MM.1S (cell line): ENCODE results near the gene GATA2.

Experiments
- DNase-seq: peaks from one replicate; pipeline ENCODE4 v3.0.0-alpha.2; 2015
- H2AFZ ChIP-seq: fragments of 300-600 bp; sonication (generic); 2 replicates; pipeline ENCODE4 v1.6.0; 2016; ENCODE audit warnings: antibody characterized with exemption, low read length
- H3F3A ChIP-seq: fragments of 300-600 bp; sonication (generic); 2 replicates; pipeline ENCODE4 v1.6.1; 2016; ENCODE audit warnings: mild to moderate bottlenecking, antibody characterized with exemption, low read length, moderate library complexity, mixed read lengths; ENCODE audit not compliant: insufficient read depth
- H3K27ac ChIP-seq: fragments of 300-600 bp; sonication (generic); 2 replicates; pipeline ENCODE4 v1.5.1; 2016; ENCODE audit warnings: mild to moderate bottlenecking, low read length
- H3K27me3 ChIP-seq: fragments of 300-600 bp; sonication (generic); replicated peaks from 2 replicates; pipeline ENCODE4 v1.6.0; 2016; ENCODE audit warnings: low read length; ENCODE audit not compliant: insufficient read depth
- H3K36me3 ChIP-seq: fragments of 300-600 bp; sonication (generic); replicated peaks from 2 replicates; pipeline ENCODE4 v1.6.1; 2016; ENCODE audit warnings: mild to moderate bottlenecking, low read length, mixed read lengths; ENCODE audit not compliant: insufficient read depth
- H3K4me1 ChIP-seq: fragments of 300-600 bp; sonication (generic); 2 replicates; pipeline ENCODE4 v1.6.1; 2016; ENCODE audit warnings: low read length, mixed read lengths
- H3K4me2 ChIP-seq: fragments of 300-600 bp; sonication (generic); 2 replicates; pipeline ENCODE4 v1.6.0; 2016; ENCODE audit warnings: low read depth, low read length
- H3K4me3 ChIP-seq: fragments of 300-600 bp; sonication (generic); 2 replicates; pipeline ENCODE4 v1.5.1; 2016; ENCODE audit warnings: low read length, mixed read lengths
- H3K79me2 ChIP-seq: fragments of 300-600 bp; sonication (generic); 2 replicates; pipeline ENCODE4 v1.6.1; 2016; ENCODE audit warnings: mixed run types, low read length, mixed read lengths
- H3K9ac ChIP-seq: fragments of 300-600 bp; sonication (generic); 2 replicates; pipeline ENCODE4 v1.6.1; 2016; ENCODE audit warnings: low read length, mixed read lengths
- H3K9me2 ChIP-seq: fragments of 300-600 bp; sonication (generic); replicated peaks from 2 replicates; pipeline ENCODE4 v1.6.1; 2016; ENCODE audit warnings: mild to moderate bottlenecking, low read length, mixed read lengths; ENCODE audit not compliant: insufficient read depth
- H3K9me3 ChIP-seq: fragments of 300-600 bp; sonication (generic); replicated peaks from 2 replicates; pipeline ENCODE4 v1.6.1; 2016; ENCODE audit warnings: mild to moderate bottlenecking, low read length, mixed read lengths; ENCODE audit not compliant: insufficient read depth
- H4K20me1 ChIP-seq: fragments of 300-600 bp; sonication (generic); 2 replicates; pipeline ENCODE4 v1.6.1; 2016; ENCODE audit warnings: mild to moderate bottlenecking, low read length, moderate library complexity, mixed read lengths; ENCODE audit not compliant: insufficient read depth
- CTCF ChIP-seq: fragments of 300-600 bp; sonication (generic); IDR thresholded peaks from 2 replicates; pipeline ENCODE4 v1.5.1; 2016; ENCODE audit warnings: antibody characterized with exemption, low read length, mixed read lengths
- EZH2 ChIP-seq: fragments of 300-600 bp; sonication (generic); optimal IDR thresholded peaks from 2 replicates; pipeline ENCODE3; 2017; ENCODE audit warnings: low read depth, mild to moderate bottlenecking, antibody characterized with exemption, low read length, mixed read lengths
- EZH2phosphoT487 ChIP-seq: fragments of 300-600 bp; sonication (generic); IDR thresholded peaks from 2 replicates; pipeline ENCODE4 v1.6.1; 2018; ENCODE audit warnings: antibody characterized with exemption, low read length

Gene GATA2

GRCh38 chr3:128471110-128471509, 21.9 kb downstream of the GATA2 start:
- Histone ChIP-seq H3K4me1 (no peaks in the 10 kb centered on the region), H2AFZ (no peak overlapping the region), H3K36me3 (no peaks in the 10 kb centered on the region), H3K9ac (no peak overlapping the region), H3F3A (no peaks in the 10 kb centered on the region), H3K9me2 (no peaks in the 10 kb centered on the region), H3K27ac (no peak overlapping the region), H3K4me3 (no peak overlapping the region), H4K20me1 (no peaks in the 10 kb centered on the region), H3K27me3 (peaks cover 88% of the 10 kb centered on the region), H3K79me2 (no peaks in the 10 kb centered on the region), H3K9me3 (no peaks in the 10 kb centered on the region), H3K4me2 (no peak overlapping the region)
- TF ChIP-seq EZH2phosphoT487 (no peak), CTCF (no peak), EZH2 (no peak)
- DNase-seq = no peak

GRCh38 chr3:128470134-128470899, 22.7 kb downstream of the GATA2 start:
- Histone ChIP-seq H3K9me2 (no peaks in the 10 kb centered on the region), H3F3A (no peaks in the 10 kb centered on the region), H3K36me3 (no peaks in the 10 kb centered on the region), H3K4me3 (no peak overlapping the region), H3K4me2 (no peak overlapping the region), H3K27ac (no peak overlapping the region), H2AFZ (no peak overlapping the region), H3K9ac (no peak overlapping the region), H4K20me1 (no peaks in the 10 kb centered on the region), H3K27me3 (peaks cover 92% of the 10 kb centered on the region), H3K4me1 (no peaks in the 10 kb centered on the region), H3K79me2 (no peaks in the 10 kb centered on the region), H3K9me3 (no peaks in the 10 kb centered on the region)
- no peak for DNase-seq
- no peak for TF ChIP-seq EZH2
- no peak for TF ChIP-seq EZH2phosphoT487
- TF ChIP-seq CTCF = no peak

- no peak for TF ChIP-seq EZH2
- no peak for TF ChIP-seq CTCF
- TF ChIP-seq EZH2phosphoT487 = no peak
- H3K36me3 ChIP-seq = no peaks in the 10 kb centered on the region
Measured at GRCh38 chr3:128469556-128469955, 23.4 kb downstream of the GATA2 start.

More at GRCh38 chr3:128469556-128469955, 23.4 kb downstream of the GATA2 start:
- H3K4me1 ChIP-seq = no peaks in the 10 kb centered on the region
- no peak overlapping the region for H3K27ac ChIP-seq
- no peak for DNase-seq
- H3K79me2 ChIP-seq = no peaks in the 10 kb centered on the region
- no peak overlapping the region for H3K4me2 ChIP-seq
- H2AFZ ChIP-seq = no peak overlapping the region
- H3K9me3 ChIP-seq = no peaks in the 10 kb centered on the region
- no peaks in the 10 kb centered on the region for H4K20me1 ChIP-seq
- no peaks in the 10 kb centered on the region for H3F3A ChIP-seq
- no peak overlapping the region for H3K4me3 ChIP-seq
- H3K27me3 ChIP-seq = peaks cover 94% of the 10 kb centered on the region
- H3K9me2 ChIP-seq = no peaks in the 10 kb centered on the region
- H3K9ac ChIP-seq = no peak overlapping the region
